Lower leg skin (tissue), 3 donors: ENCODE measurements around the gene MELTF.

ENCODE experiments used
- CTCF ChIP-seq, 3 donors: fragments of 450-650 bp; IDR thresholded peaks; one replicate each; pipeline ENCODE4 v1.5.1; 2016; ENCODE audit warnings: antibody characterized with exemption in 3 of 3, mild to moderate bottlenecking in 3 of 3, moderate library complexity in 2 of 3
- POLR2A ChIP-seq, 2 donors: fragments of 450-650 bp; IDR thresholded peaks; one replicate each; pipeline ENCODE4 v1.6.1; 2016 to 2017; ENCODE audit warnings: antibody characterized with exemption in 2 of 2, mild to moderate bottlenecking in 1 of 2, moderate library complexity in 1 of 2

- no peak for TF ChIP-seq CTCF (IDR thresholded peaks at IDR 0.05)
- no peak for TF ChIP-seq POLR2A (IDR thresholded peaks at IDR 0.05)
These were observed 4.5 kb downstream of the MELTF start for GRCh38 chr3:197024881-197025735.
